ENCODE measurements around the gene SYPL1.

GRCh38 chr7:106056513-106057203 is 55.5 kb downstream of the SYPL1 start:
- TF ChIP-seq, protein P1, sequence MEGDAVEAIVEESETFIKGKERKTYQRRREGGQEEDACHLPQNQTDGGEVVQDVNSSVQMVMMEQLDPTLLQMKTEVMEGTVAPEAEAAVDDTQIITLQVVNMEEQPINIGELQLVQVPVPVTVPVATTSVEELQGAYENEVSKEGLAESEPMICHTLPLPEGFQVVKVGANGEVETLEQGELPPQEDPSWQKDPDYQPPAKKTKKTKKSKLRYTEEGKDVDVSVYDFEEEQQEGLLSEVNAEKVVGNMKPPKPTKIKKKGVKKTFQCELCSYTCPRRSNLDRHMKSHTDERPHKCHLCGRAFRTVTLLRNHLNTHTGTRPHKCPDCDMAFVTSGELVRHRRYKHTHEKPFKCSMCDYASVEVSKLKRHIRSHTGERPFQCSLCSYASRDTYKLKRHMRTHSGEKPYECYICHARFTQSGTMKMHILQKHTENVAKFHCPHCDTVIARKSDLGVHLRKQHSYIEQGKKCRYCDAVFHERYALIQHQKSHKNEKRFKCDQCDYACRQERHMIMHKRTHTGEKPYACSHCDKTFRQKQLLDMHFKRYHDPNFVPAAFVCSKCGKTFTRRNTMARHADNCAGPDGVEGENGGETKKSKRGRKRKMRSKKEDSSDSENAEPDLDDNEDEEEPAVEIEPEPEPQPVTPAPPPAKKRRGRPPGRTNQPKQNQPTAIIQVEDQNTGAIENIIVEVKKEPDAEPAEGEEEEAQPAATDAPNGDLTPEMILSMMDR (IDR thresholded peaks at IDR 0.05): peak; percentile 60 to 94 (median 86)
- TF ChIP-seq POLR2A (IDR thresholded peaks at IDR 0.05): no peak

Data from prostate gland (tissue), 2 donors.